Muscle of leg (tissue), 11 donors: Measurements from ENCODE around the gene LRMDA. TPM values are rescaled to one million over a fixed set of nuclear protein-coding genes. Genes with fewer than 3 reads are reported as not detected.
A peak's percentile ranks its signal among the peaks of the same experiment; 100 is the strongest.

ENCODE experiments used
- DNase-seq: peaks from one replicate; pipeline ENCODE4 v3.0.0; 2013
- H3K27ac ChIP-seq: one replicate; pipeline ENCODE4 v1.5.1; 2013; ENCODE audit warnings: mild to moderate bottlenecking, low read length, control low read depth
- H3K27me3 ChIP-seq: one replicate; pipeline ENCODE4 v1.6.1; 2013; ENCODE audit warnings: low read length; ENCODE audit not compliant: control insufficient read depth, insufficient read depth
- H3K36me3 ChIP-seq: one replicate; pipeline ENCODE4 v1.6.1; 2013; ENCODE audit warnings: low read length; ENCODE audit not compliant: control insufficient read depth, insufficient read depth
- H3K4me1 ChIP-seq: one replicate; pipeline ENCODE4 v1.6.1; 2013; ENCODE audit warnings: low read length; ENCODE audit not compliant: control insufficient read depth, insufficient read depth
- H3K4me3 ChIP-seq: one replicate; pipeline ENCODE4 v1.5.1; 2013; ENCODE audit warnings: low read length, control low read depth
- H3K9me3 ChIP-seq: replicated peaks from 2 replicates; pipeline ENCODE4 v1.6.1; 2013; ENCODE audit warnings: low read depth, low read length; ENCODE audit not compliant: control insufficient read depth
- WGBS: methylation state at CpG from one replicate; pipeline ENCODE4 v1.1.5; 2013; ENCODE audit warnings: missing lambda C conversion rate; ENCODE audit not compliant: insufficient coverage; 5-methylcytosine and 5-hydroxymethylcytosine counted together
- polyA plus RNA-seq, 8 donors: library from polyadenylated mRNA; unstranded; fragments of 120-200 nt; gene quantifications; one replicate each; pipeline versions ENCODE4 v1.2.1 to v1.2.3, GENCODE V29; 2013; ENCODE audit warnings: inconsistent platforms in 1 of 8, low replicate concordance in 1 of 8; ENCODE audit not compliant: insufficient read length in 8 of 8, insufficient read depth in 1 of 8
- total RNA-seq: library from RNA; stranded (reverse); fragments of 120-200 nt; gene quantifications from one replicate; pipeline ENCODE4 v1.2.4, GENCODE V29; 2013

Gene LRMDA
- total and polyA plus RNA-seq, 9 donors: 4.8 to 7.9 (median 5.7) TPM

GRCh38 chr10:76491216-76491615, 1059.8 kb downstream of the LRMDA start:
- Histone ChIP-seq H3K4me1 (no peaks in the 10 kb centered on the region), H3K36me3 (no peaks in the 10 kb centered on the region), H3K27me3 (no peaks in the 10 kb centered on the region), H3K27ac (no peak overlapping the region), H3K4me3 (no peak overlapping the region), H3K9me3 (peaks cover 7% of the 10 kb centered on the region)
- DNase-seq: no peak

GRCh38 chr10:76492026-76492425, 1060.6 kb downstream of the LRMDA start:
- no peak for DNase-seq
- Histone ChIP-seq H3K4me1 (no peaks in the 10 kb centered on the region), H3K9me3 (peaks cover 7% of the 10 kb centered on the region), H3K36me3 (no peaks in the 10 kb centered on the region), H3K4me3 (no peak overlapping the region), H3K27ac (no peak overlapping the region), H3K27me3 (no peaks in the 10 kb centered on the region)
- WGBS: no CpG with 5 or more reads among the region's 3 CpGs

DNA sequence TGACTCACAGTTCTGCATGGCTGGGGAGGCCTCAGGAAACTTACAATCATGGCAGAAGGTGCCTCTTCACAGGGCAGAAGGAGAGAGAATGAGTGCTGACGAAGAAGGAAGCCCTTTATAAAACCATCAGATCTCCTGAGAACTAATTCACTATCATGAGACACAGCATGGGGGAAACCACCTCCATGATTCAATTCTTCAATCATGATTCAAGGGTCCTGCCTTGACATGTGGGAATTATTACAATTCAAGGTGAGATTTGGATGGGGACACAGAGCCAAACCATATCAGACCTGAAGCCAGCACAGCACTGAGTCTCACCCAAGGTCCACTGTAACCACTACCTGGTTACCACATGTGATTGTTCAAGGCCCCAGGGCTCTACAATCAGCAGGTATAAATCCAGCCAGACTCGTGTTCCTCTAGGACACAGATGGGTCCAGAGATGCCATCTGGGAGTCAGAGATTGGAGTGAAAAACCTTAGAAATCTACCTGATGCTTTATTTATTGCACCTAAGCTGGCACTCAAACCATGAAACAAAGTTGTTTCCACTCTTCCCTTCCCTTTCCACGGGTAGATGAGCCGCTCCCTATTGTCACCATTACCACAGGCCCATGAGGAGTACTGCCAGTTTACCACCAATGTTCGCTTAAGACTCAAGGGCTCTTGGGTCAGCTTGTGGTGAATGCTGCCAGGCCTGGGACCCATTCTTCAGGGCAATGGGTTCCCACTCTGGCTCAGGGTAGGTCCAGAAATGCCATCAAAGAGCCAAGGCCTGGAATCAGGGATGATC, 1061.5 kb downstream of the LRMDA start:
- Histone ChIP-seq H3K36me3 (no peaks in the 10 kb centered on the region), H3K27ac (no peak overlapping the region), H3K4me3 (no peak overlapping the region), H3K27me3 (no peaks in the 10 kb centered on the region), H3K4me1 (no peaks in the 10 kb centered on the region), H3K9me3 (peaks cover 7% of the 10 kb centered on the region)
- 97% methylated on average over 3 of the region's 5 CpGs for WGBS
- DNase-seq: no peak

- no peak for DNase-seq
- H3K4me3 ChIP-seq: no peak overlapping the region
Measured at GRCh38 chr10:76497666-76498065, 1066.2 kb downstream of the LRMDA start.

DNA sequence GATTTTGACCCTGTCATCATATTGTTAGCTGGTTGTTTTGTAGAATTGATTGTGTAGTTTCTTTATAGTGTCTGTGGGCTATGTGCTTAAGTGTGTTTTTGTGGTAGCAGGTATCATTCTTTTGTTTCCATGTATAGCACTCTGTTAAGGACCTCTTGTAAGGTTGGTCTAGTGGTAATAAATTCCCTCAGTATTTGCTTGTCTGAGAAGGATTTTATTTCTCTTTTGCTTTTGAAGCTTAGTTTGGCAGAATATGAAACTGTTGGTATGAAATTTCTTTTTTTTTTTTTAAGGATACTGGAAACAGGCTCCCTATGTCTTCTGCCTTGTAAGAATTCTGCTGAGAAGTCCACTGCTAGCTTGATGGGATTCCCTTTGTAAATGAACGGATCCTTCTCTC, 1073.4 kb downstream of the LRMDA start:
- Histone ChIP-seq H3K9me3 (peaks cover 16% of the 10 kb centered on the region), H3K36me3 (no peaks in the 10 kb centered on the region), H3K27ac (no peak overlapping the region), H3K27me3 (no peaks in the 10 kb centered on the region), H3K4me3 (no peak overlapping the region), H3K4me1 (no peaks in the 10 kb centered on the region)
- no CpG with 5 or more reads among the region's 1 CpG for WGBS
- no peak for DNase-seq

More at GRCh38 chr10:76497666-76498065, 1066.2 kb downstream of the LRMDA start:
- no peaks in the 10 kb centered on the region for H3K4me1 ChIP-seq
- H3K9me3 ChIP-seq: peaks cover 2% of the 10 kb centered on the region
- no peaks in the 10 kb centered on the region for H3K27me3 ChIP-seq
- H3K36me3 ChIP-seq: no peaks in the 10 kb centered on the region
- H3K27ac ChIP-seq: no peak overlapping the region

- no peaks in the 10 kb centered on the region for H3K36me3 ChIP-seq
- no peaks in the 10 kb centered on the region for H3K4me1 ChIP-seq
- DNase-seq: no peak
- H3K4me3 ChIP-seq: no peak overlapping the region
- H3K27me3 ChIP-seq: no peaks in the 10 kb centered on the region
- no peak overlapping the region for H3K27ac ChIP-seq
- 54% methylated on average over 3 of the region's 3 CpGs for WGBS
- peaks cover 13% of the 10 kb centered on the region for H3K9me3 ChIP-seq
Measured at GRCh38 chr10:76509446-76509845, 1078.0 kb downstream of the LRMDA start.

DNA sequence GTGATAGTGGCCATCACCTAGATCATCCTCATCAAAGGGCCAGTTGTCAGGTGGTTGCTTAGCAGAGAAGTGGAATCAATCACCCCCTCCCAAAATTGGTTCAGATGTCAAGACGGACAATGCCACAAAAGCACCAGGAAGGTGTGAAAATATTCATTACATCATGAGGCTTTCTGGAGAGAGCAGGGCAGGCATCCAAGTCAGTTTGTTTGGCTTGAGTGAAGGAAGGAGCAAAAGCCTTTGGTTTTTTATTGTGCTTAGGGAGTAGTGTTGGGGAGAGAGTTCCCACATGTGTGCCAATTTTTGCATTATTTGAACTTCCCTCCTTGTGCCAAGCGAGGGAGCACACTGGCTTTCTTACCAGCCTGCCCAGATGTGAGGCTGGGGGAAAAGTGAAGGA, 1082.9 kb downstream of the LRMDA start:
- H3K36me3 ChIP-seq: no peaks in the 10 kb centered on the region
- no peaks in the 10 kb centered on the region for H3K9me3 ChIP-seq
- H3K4me1 ChIP-seq: no peaks in the 10 kb centered on the region
- no CpG with 5 or more reads among the region's 2 CpGs for WGBS
- H3K27ac ChIP-seq: no peak overlapping the region
- H3K4me3 ChIP-seq: no peak overlapping the region
- H3K27me3 ChIP-seq: no peaks in the 10 kb centered on the region
- no peak for DNase-seq

DNA sequence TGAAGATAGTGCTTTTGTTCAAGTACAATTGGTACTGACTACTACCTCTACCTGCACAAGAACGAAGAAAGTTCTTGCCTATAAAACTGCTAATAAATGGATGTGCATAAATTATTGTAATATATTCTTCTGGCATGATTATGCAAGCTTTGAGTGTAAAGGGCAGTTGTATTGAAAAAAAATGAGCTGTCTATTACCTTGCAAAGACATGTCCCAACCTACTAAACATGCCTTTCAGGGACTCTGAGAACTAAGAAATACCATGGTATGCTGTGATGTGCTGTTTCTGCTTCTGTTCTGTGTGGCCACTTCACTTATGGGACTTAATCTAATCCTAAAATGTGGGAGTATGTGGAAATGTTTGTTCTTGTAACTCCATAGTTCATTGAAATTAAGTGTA, 1083.4 kb downstream of the LRMDA start:
- H3K27ac ChIP-seq: no peak overlapping the region
- no peak for DNase-seq
- no peaks in the 10 kb centered on the region for H3K4me1 ChIP-seq
- no peaks in the 10 kb centered on the region for H3K27me3 ChIP-seq
- no peak overlapping the region for H3K4me3 ChIP-seq
- H3K9me3 ChIP-seq: no peaks in the 10 kb centered on the region
- WGBS: no CpG with 5 or more reads among the region's 1 CpG
- no peaks in the 10 kb centered on the region for H3K36me3 ChIP-seq

DNA sequence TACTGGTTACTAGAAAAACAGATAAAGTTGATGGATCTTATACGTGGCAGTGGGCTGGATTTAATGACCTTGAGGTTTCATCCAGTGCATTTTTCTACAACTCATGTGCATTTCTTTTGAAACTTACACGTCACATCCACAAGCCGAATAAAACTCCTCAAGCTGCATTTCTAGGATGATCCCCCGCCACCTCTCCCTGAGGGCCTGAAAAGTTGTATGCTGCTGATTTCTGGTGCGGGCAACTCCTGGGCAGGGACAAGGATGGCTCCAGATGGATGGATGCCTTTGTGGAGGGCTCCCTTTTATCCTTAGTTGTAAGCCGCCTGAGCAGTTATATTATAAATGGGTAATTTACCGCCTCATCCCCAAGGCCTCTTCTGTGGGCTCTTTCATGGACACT, 1091.1 kb downstream of the LRMDA start:
- no peak for DNase-seq
- no peaks in the 10 kb centered on the region for H3K36me3 ChIP-seq
- no peak overlapping the region for H3K27ac ChIP-seq
- 96% methylated on average over 3 of the region's 7 CpGs for WGBS
- H3K4me1 ChIP-seq: no peaks in the 10 kb centered on the region
- no peaks in the 10 kb centered on the region for H3K9me3 ChIP-seq
- no peak overlapping the region for H3K4me3 ChIP-seq
- H3K27me3 ChIP-seq: no peaks in the 10 kb centered on the region

DNA sequence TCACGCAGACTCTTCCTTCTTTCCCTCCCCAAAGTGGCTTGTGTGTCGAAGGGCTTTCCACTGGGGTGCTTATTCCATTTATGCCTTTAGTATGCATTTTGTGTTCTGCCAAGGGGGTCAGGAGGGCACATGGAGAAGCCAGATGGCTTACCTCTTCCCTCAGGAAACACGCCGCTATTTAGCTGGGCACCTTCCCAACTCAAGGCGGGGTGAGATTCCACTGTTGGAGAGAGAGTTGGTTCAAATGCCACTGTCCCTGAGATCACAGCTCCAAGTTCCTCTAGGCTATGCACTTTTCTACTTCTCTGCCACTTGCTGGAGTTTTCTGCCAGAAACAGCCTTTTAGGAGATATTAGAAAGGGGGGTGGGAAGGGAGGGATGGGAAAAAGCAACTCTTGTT, 1091.8 kb downstream of the LRMDA start:
- no CpG with 5 or more reads among the region's 5 CpGs for WGBS
- peak; percentile 41 for DNase-seq

More for the DNA sequence above, 1091.8 kb downstream of the LRMDA start:
- Histone ChIP-seq H3K4me3 (no peak overlapping the region), H3K27me3 (no peaks in the 10 kb centered on the region), H3K4me1 (no peaks in the 10 kb centered on the region), H3K36me3 (no peaks in the 10 kb centered on the region), H3K9me3 (no peaks in the 10 kb centered on the region), H3K27ac (no peak overlapping the region)
